HEK293 (cell line): Measurements from ENCODE around the gene NRTN.
A peak's percentile ranks its signal among the peaks of the same experiment; 100 is the strongest.

Source experiments
- HOXD13 ChIP-seq: sonication (generic); formaldehyde crosslinking; IDR thresholded peaks from 2 replicates; pipeline ENCODE4 v1.8.0; 2022; ENCODE audit warnings: missing genetic modification reagents, borderline replicate concordance
- KLF16 ChIP-seq: fragments of 450-650 bp; formaldehyde crosslinking; IDR thresholded peaks from 2 replicates; pipeline ENCODE4 v1.5.1; 2017; ENCODE audit warnings: missing biosample characterization, missing genetic modification characterization
- PRDM2 ChIP-seq: fragments of 450-650 bp; formaldehyde crosslinking; IDR thresholded peaks from 2 replicates; pipeline ENCODE4 v1.5.1; 2016; ENCODE audit warnings: missing biosample characterization, missing genetic modification characterization, borderline replicate concordance
- SALL2 ChIP-seq: fragments of 450-650 bp; formaldehyde crosslinking; IDR thresholded peaks from 2 replicates; pipeline ENCODE4 v1.5.0; 2017; ENCODE audit warnings: missing biosample characterization, mild to moderate bottlenecking, missing genetic modification characterization, borderline replicate concordance
- SP2 ChIP-seq: fragments of 450-650 bp; formaldehyde crosslinking; IDR thresholded peaks from 2 replicates; pipeline ENCODE4 v1.5.1; 2016; ENCODE audit warnings: missing biosample characterization, missing genetic modification characterization
- ZBTB49 ChIP-seq: fragments of 450-650 bp; formaldehyde crosslinking; IDR thresholded peaks from 2 replicates; pipeline ENCODE4 v1.5.1; 2016; ENCODE audit warnings: missing biosample characterization, missing genetic modification characterization, low read depth
- ZNF175 ChIP-seq: fragments of 450-650 bp; formaldehyde crosslinking; IDR thresholded peaks from 2 replicates; pipeline ENCODE4 v1.5.1; 2016; ENCODE audit warnings: missing biosample characterization, missing genetic modification characterization
- ZNF26 ChIP-seq: fragments of 450-650 bp; formaldehyde crosslinking; IDR thresholded peaks from 2 replicates; pipeline ENCODE4 v1.5.1; 2016; ENCODE audit warnings: missing biosample characterization, missing genetic modification characterization
- ZNF280D ChIP-seq: fragments of 450-650 bp; formaldehyde crosslinking; IDR thresholded peaks from 2 replicates; pipeline ENCODE4 v1.5.1; 2016; ENCODE audit warnings: missing biosample characterization, missing genetic modification characterization
- ZNF362 ChIP-seq: fragments of 450-650 bp; formaldehyde crosslinking; IDR thresholded peaks from 2 replicates; pipeline ENCODE4 v1.5.1; 2016; ENCODE audit warnings: missing biosample characterization, missing genetic modification characterization
- ZNF391 ChIP-seq: fragments of 450-650 bp; formaldehyde crosslinking; IDR thresholded peaks from 2 replicates; pipeline ENCODE4 v1.5.1; 2016; ENCODE audit warnings: low read depth, missing biosample characterization, missing genetic modification characterization, borderline replicate concordance
- ZNF394 ChIP-seq: fragments of 450-650 bp; formaldehyde crosslinking; IDR thresholded peaks from 2 replicates; pipeline ENCODE4 v1.5.1; 2016; ENCODE audit warnings: missing biosample characterization, missing genetic modification characterization, mild to moderate bottlenecking, moderate library complexity, borderline replicate concordance
- ZNF426 ChIP-seq: fragments of 450-650 bp; formaldehyde crosslinking; IDR thresholded peaks from 2 replicates; pipeline ENCODE4 v1.5.1; 2017; ENCODE audit warnings: missing biosample characterization, missing genetic modification characterization, mild to moderate bottlenecking, inconsistent platforms, moderate library complexity
- ZNF473 ChIP-seq: fragments of 450-650 bp; formaldehyde crosslinking; IDR thresholded peaks from 2 replicates; pipeline ENCODE4 v1.5.1; 2017; ENCODE audit warnings: missing biosample characterization, missing genetic modification characterization
- ZNF555 ChIP-seq: fragments of 450-650 bp; formaldehyde crosslinking; conservative IDR thresholded peaks from 2 replicates; pipeline ENCODE4 v1.5.1; 2017; ENCODE audit warnings: missing biosample characterization, mild to moderate bottlenecking, missing genetic modification characterization, inconsistent platforms
- ZNF621 ChIP-seq: fragments of 450-650 bp; formaldehyde crosslinking; IDR thresholded peaks from 2 replicates; pipeline ENCODE4 v1.5.1; 2017; ENCODE audit warnings: missing biosample characterization, missing genetic modification characterization
- ZNF645 ChIP-seq: fragments of 450-650 bp; formaldehyde crosslinking; IDR thresholded peaks from 2 replicates; pipeline ENCODE4; 2016; ENCODE audit warnings: missing biosample characterization, missing genetic modification characterization
- ZNF704 ChIP-seq: fragments of 450-650 bp; formaldehyde crosslinking; IDR thresholded peaks from 2 replicates; pipeline ENCODE4 v1.5.1; 2016; ENCODE audit warnings: missing biosample characterization, missing genetic modification characterization
- ZSCAN18 ChIP-seq: fragments of 450-650 bp; formaldehyde crosslinking; IDR thresholded peaks from 2 replicates; pipeline ENCODE4 v1.5.1; 2016; ENCODE audit warnings: missing biosample characterization, missing genetic modification characterization

NRTN gene

GRCh38 chr19:5803752-5804515 is 933 bp upstream of the NRTN start (continued):
- TF ChIP-seq ZNF362 (tag by site-specific recombination) (no peak), SALL2 (tag by site-specific recombination) (no peak), ZNF473 (tag by site-specific recombination) (no peak), HOXD13 (CRISPR knock-in tag) (no peak), ZNF26 (tag by site-specific recombination) (no peak), ZNF645 (tag by site-specific recombination) (no peak), ZBTB49 (no peak), ZNF175 (tag by site-specific recombination) (no peak), ZNF391 (peak; percentile 78; the same call in 1 of the 2 replicates), KLF16 (tag by site-specific recombination) (peak; percentile 92), PRDM2 (no peak), ZNF704 (tag by site-specific recombination) (no peak), ZNF394 (tag by site-specific recombination) (peak; percentile 69; the same call in 1 of the 2 replicates), ZNF555 (tag by site-specific recombination) (no peak), ZNF426 (tag by site-specific recombination) (no peak), ZNF280D (tag by site-specific recombination) (no peak), SP2 (tag by site-specific recombination) (peak; percentile 90), ZNF621 (tag by site-specific recombination) (no peak), ZSCAN18 (tag by site-specific recombination) (peak; percentile 51; the same call in 1 of the 2 replicates)
